Thymus (tissue), 11 donors: ENCODE measurements around the gene IL20. TPM values are rescaled to one million over a fixed set of nuclear protein-coding genes. Genes with fewer than 3 reads are reported as not detected.

Source experiments
- DNase-seq, 9 donors: peaks; one replicate each; pipeline ENCODE4 v3.0.0-alpha.2; 2013; ENCODE audit warnings: low spot score in 9 of 9, low read depth in 6 of 9, missing footprints in 1 of 9
- H3K27ac ChIP-seq, 2 donors: one replicate each; pipeline ENCODE4 v1.5.1; 2013; ENCODE audit warnings: control low read depth in 1 of 2, low read depth in 1 of 2, low read length in 1 of 2, mild to moderate bottlenecking in 1 of 2, moderate library complexity in 1 of 2
- H3K27me3 ChIP-seq, 2 donors: one replicate each; pipeline ENCODE4 v1.5.1; 2013; ENCODE audit warnings: low read length in 1 of 2; ENCODE audit not compliant: control insufficient read depth in 2 of 2, insufficient read depth in 1 of 2
- H3K36me3 ChIP-seq, 2 donors: one replicate each; pipeline ENCODE4 v1.5.1; 2013; ENCODE audit warnings: low read length in 1 of 2, mild to moderate bottlenecking in 1 of 2, moderate library complexity in 1 of 2; ENCODE audit not compliant: control insufficient read depth in 2 of 2, insufficient read depth in 2 of 2
- H3K4me1 ChIP-seq, 2 donors: one replicate each; pipeline ENCODE4 v1.5.1; 2013; ENCODE audit warnings: low read length in 2 of 2; ENCODE audit not compliant: control insufficient read depth in 2 of 2, insufficient read depth in 2 of 2
- H3K4me3 ChIP-seq, 2 donors: one replicate each; pipeline ENCODE4 v1.5.1; 2013; ENCODE audit warnings: low read length in 2 of 2, control low read depth in 1 of 2, mild to moderate bottlenecking in 1 of 2
- H3K9me3 ChIP-seq, 2 donors: one replicate each; pipeline ENCODE4 v1.5.1; 2013; ENCODE audit warnings: low read length in 1 of 2, mild to moderate bottlenecking in 1 of 2; ENCODE audit not compliant: control insufficient read depth in 2 of 2, insufficient read depth in 1 of 2
- WGBS: extraction: QIAGEN DNeasy Blood & Tissue Kit; methylation state at CpG from one replicate; pipeline ENCODE4 v1.1.7; 2013; 5-methylcytosine and 5-hydroxymethylcytosine counted together
- polyA plus RNA-seq: library from polyadenylated mRNA; stranded (reverse); fragments of 200-250 nt; gene quantifications from one replicate; pipeline ENCODE4 v1.2.3, GENCODE V29; 2013
- total RNA-seq: library from RNA; stranded (reverse); fragments of 120-200 nt; gene quantifications from one replicate; pipeline ENCODE4 v1.2.4, GENCODE V29; 2013
- donor health status: healthy.

Gene IL20
- total and polyA plus RNA-seq, 2 donors: 0.05 to 0.66 TPM

GRCh38 chr1:206900149-206900548, 34.7 kb downstream of the IL20 start:
- DNase-seq: no peak
- Histone ChIP-seq H3K36me3 (peaks cover 18 to 22% of the 10 kb centered on the region in 2 donors), H3K9me3 (no peaks in the 10 kb centered on the region), H3K27ac (no peak overlapping the region), H3K4me1 (peaks cover 2% of the 10 kb centered on the region in 2 donors), H3K27me3 (no peaks in the 10 kb centered on the region), H3K4me3 (no peak overlapping the region)
- 95% methylated on average over 7 of the region's 7 CpGs for WGBS

DNA sequence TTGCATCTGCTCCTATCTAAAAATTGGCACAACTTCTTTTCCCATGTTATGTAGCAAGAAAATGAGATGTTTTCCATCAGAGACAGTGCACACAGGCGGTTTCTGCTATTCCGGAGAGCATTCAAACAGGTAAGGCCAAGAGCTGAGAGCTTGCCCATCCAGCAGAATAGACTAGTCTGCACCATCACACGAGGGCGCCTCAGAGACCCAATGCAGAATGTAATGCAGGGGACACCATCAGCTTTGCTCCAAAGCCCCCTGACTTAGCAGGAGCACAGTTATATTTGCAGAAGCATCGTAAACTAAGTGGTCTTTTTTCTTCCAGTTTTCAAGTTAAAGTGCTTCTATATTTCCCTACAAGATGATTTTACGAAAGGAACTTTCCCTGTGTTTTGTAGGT, 36.5 kb downstream of the IL20 start:
- Histone ChIP-seq H3K27me3 (no peaks in the 10 kb centered on the region), H3K36me3 (peaks cover 18 to 22% of the 10 kb centered on the region in 2 donors), H3K4me1 (peaks cover 14 to 15% of the 10 kb centered on the region in 2 donors), H3K27ac (no peak overlapping the region), H3K9me3 (no peaks in the 10 kb centered on the region), H3K4me3 (no peak overlapping the region)
- WGBS: 96% methylated on average over 6 of the region's 6 CpGs
- no peak for DNase-seq

GRCh38 chr1:206902702-206903101, 37.3 kb downstream of the IL20 start:
- H3K27me3 ChIP-seq: no peaks in the 10 kb centered on the region
- peaks cover 25 to 29% of the 10 kb centered on the region in 2 donors for H3K36me3 ChIP-seq
- H3K4me3 ChIP-seq: no peak overlapping the region
- peaks cover 17 to 21% of the 10 kb centered on the region in 2 donors for H3K4me1 ChIP-seq
- 100% methylated on average over 1 of the region's 1 CpG for WGBS
- no peak for DNase-seq
- H3K9me3 ChIP-seq: no peaks in the 10 kb centered on the region
- no peak overlapping the region for H3K27ac ChIP-seq

- Histone ChIP-seq H3K9me3 (no peaks in the 10 kb centered on the region), H3K4me3 (no peak overlapping the region), H3K36me3 (peaks cover 25 to 32% of the 10 kb centered on the region in 2 donors), H3K4me1 (peaks cover 17 to 22% of the 10 kb centered on the region in 2 donors), H3K27me3 (peaks cover 0 to 1% of the 10 kb centered on the region in 2 donors), H3K27ac (no peak overlapping the region)
- no peak for DNase-seq
- 96% methylated on average over 2 of the region's 2 CpGs for WGBS
Observed at GRCh38 chr1:206903687-206904086, 38.3 kb downstream of the IL20 start.

- Histone ChIP-seq H3K27ac (no peak overlapping the region), H3K27me3 (peaks cover 0 to 10% of the 10 kb centered on the region in 2 donors), H3K4me3 (no peak overlapping the region), H3K9me3 (no peaks in the 10 kb centered on the region), H3K4me1 (peaks cover 21 to 27% of the 10 kb centered on the region in 2 donors), H3K36me3 (peaks cover 25 to 32% of the 10 kb centered on the region in 2 donors)
- no peak for DNase-seq
- WGBS: 98% methylated on average over 10 of the region's 10 CpGs
Observed at GRCh38 chr1:206904423-206905142, 39.2 kb downstream of the IL20 start.

GRCh38 chr1:206905295-206906164, 40.1 kb downstream of the IL20 start:
- Histone ChIP-seq H3K27ac (peak overlapping the region; percentile 60 to 70), H3K36me3 (peaks cover 28 to 32% of the 10 kb centered on the region in 2 donors), H3K4me3 (no peak overlapping the region), H3K4me1 (peaks cover 26 to 33% of the 10 kb centered on the region in 2 donors), H3K27me3 (peaks cover 2 to 18% of the 10 kb centered on the region in 2 donors), H3K9me3 (no peaks in the 10 kb centered on the region)
- WGBS: 65% methylated on average over 4 of the region's 4 CpGs
- peak in 1 of 9 donors; percentile 50 for DNase-seq

DNA sequence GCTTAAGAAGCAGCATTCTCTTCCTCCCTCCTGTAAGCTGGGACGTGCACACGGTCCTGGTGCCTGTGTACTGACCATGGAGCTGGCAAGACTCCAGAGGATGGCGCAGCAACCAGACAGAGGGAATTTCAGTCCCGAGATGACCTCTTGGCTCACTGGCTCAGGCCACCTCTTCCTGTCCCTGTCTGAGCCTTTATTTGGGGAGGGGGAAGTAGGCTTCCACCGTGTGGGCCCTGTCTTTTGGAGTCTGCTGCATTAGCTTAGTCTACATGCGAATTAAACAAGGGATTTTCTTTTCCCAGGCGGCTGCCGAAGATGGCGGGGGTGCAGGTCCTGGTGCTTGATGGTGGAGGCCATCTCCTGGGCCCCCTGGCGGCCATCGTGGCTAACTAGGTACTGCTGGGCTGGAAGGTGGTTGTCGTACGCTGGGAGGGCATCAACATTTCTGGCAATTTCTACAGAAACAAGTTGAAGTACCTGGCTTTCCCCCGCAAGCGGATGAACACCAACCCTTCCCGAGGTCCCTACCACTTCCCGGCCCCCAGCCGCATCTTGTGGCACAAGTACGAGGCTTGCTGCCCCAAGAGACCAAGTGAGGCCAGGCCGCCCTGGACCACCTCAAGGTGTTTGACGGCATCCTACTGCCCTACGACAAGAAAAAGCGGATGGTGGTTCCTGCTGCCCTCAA, 42.0 kb downstream of the IL20 start:
- no peaks in the 10 kb centered on the region for H3K9me3 ChIP-seq

DNA sequence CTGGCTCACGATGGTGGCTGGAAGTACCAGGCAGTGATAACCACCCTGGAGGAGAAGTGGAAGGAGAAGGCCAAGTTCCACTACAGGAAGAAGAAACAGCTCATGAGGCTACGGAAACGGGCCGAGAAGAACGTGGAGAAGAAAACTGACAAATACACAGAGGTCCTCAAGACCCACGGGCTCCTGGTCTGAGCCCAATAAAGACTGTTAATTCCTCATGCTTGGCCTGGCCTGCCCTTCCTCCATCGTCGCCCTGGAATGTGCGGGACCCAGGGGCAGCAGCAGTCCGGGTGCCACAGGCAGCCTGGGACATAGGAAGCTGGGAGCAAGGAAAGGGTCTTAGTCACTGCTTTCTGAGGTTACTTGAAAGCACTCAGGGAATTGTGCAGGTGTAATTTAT, 42.6 kb downstream of the IL20 start:
- no peaks in the 10 kb centered on the region for H3K9me3 ChIP-seq
- H3K4me3 ChIP-seq: no peak overlapping the region
- peaks cover 2 to 22% of the 10 kb centered on the region in 2 donors for H3K27me3 ChIP-seq
- H3K27ac ChIP-seq: no peak overlapping the region
- no peak for DNase-seq
- peaks cover 26 to 39% of the 10 kb centered on the region in 2 donors for H3K4me1 ChIP-seq
- H3K36me3 ChIP-seq: peaks cover 36 to 48% of the 10 kb centered on the region in 2 donors
- 97% methylated on average over 10 of the region's 10 CpGs for WGBS

More for the DNA sequence above, 42.0 kb downstream of the IL20 start:
- no peak overlapping the region for H3K27ac ChIP-seq
- DNase-seq: no peak
- no peak overlapping the region for H3K4me3 ChIP-seq
- peaks cover 26 to 35% of the 10 kb centered on the region in 2 donors for H3K4me1 ChIP-seq
- peaks cover 38 to 44% of the 10 kb centered on the region in 2 donors for H3K36me3 ChIP-seq
- WGBS: 98% methylated on average over 23 of the region's 23 CpGs
- peaks cover 2 to 22% of the 10 kb centered on the region in 2 donors for H3K27me3 ChIP-seq
